DLD1 (cell line): ENCODE data around the gene GRIP2.

ENCODE experiments used
- in situ Hi-C: cut with HindIII; loops from 2 replicates; pipeline ENCODE4 v1.10.0; 2017; ENCODE audit warnings: low sequenced_read_pairs

Gene GRIP2

GRCh38 chr3:14488286-14489041 lies 51.7 kb downstream of the GRIP2 start:
- in situ Hi-C loops = no loop called here

GRCh38 chr3:14487821-14488220 lies 52.3 kb downstream of the GRIP2 start:
- in situ Hi-C loops = no loop called here

GRCh38 chr3:14487086-14487485 lies 53.1 kb downstream of the GRIP2 start:
- in situ Hi-C loops = no loop called here

GRCh38 chr3:14486460-14486859 lies 53.7 kb downstream of the GRIP2 start:
- in situ Hi-C loops = no loop called here

GRCh38 chr3:14485981-14486380 lies 54.2 kb downstream of the GRIP2 start:
- in situ Hi-C loops = no loop called here

GRCh38 chr3:14484741-14485140 lies 55.4 kb downstream of the GRIP2 start:
- in situ Hi-C loops = no loop called here

- in situ Hi-C loops = no loop called here
These were observed 56.9 kb downstream of the GRIP2 start for GRCh38 chr3:14483286-14483685.

- in situ Hi-C loops = no loop called here
These were observed 57.8 kb downstream of the GRIP2 start for GRCh38 chr3:14482271-14482721.

GRCh38 chr3:14481646-14482036 lies 58.5 kb downstream of the GRIP2 start:
- in situ Hi-C loops = no loop called here

- in situ Hi-C loops = no loop called here
These were observed 59.0 kb downstream of the GRIP2 start for GRCh38 chr3:14481018-14481645.

GRCh38 chr3:14480207-14481017 lies 59.7 kb downstream of the GRIP2 start:
- in situ Hi-C loops = no loop called here

- in situ Hi-C loops = loop anchor here (5.0 kb wide), 1 partner anchor 92 kb away; no protein-coding TSS in a partner anchor
These were observed 60.6 kb downstream of the GRIP2 start for GRCh38 chr3:14479591-14479990.

GRCh38 chr3:14478956-14479550 lies 61.1 kb downstream of the GRIP2 start:
- in situ Hi-C loops = loop anchor here (5.0 kb wide), 1 partner anchor 92 kb away; no protein-coding TSS in a partner anchor

- in situ Hi-C loops = loop anchor here (5.0 kb wide), 1 partner anchor 90 kb away; no protein-coding TSS in a partner anchor
These were observed 62.7 kb downstream of the GRIP2 start for GRCh38 chr3:14477311-14477935.

GRCh38 chr3:14476583-14477265 lies 63.4 kb downstream of the GRIP2 start:
- in situ Hi-C loops = loop anchor here (5.0 kb wide), 1 partner anchor 89 kb away; no protein-coding TSS in a partner anchor

GRCh38 chr3:14475621-14476020 lies 64.5 kb downstream of the GRIP2 start:
- in situ Hi-C loops = loop anchor here (5.0 kb wide), 1 partner anchor 88 kb away; no protein-coding TSS in a partner anchor

GRCh38 chr3:14474363-14475081 lies 65.6 kb downstream of the GRIP2 start:
- in situ Hi-C loops = loop anchor here (5.0 kb wide), 1 partner anchor 87 kb away; no protein-coding TSS in a partner anchor

- in situ Hi-C loops = no loop called here
These were observed 66.7 kb downstream of the GRIP2 start for GRCh38 chr3:14473411-14473891.
